ENCODE results near the gene GZMH.

GZMH gene

DNA sequence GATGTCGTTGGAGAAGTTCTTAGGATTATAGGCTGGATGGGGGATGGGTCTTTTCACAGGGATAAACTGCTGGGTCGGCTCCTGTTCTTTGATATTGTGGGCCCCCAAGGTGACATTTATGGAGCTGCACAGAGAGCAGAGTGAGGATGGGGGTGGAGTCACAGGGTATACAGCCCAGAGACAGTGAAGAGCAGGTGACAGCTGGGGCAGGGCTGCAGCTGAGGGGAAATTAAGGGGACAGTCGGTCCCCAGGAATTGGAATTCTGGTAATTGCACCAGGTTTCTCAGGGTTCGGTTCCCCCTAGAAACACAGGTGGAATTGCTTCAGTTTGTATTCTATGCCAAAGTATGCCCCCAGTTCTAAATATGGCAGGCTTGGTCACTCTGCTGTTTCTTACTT lies 22.9 kb upstream of the GZMH start:
- 96% methylated on average over 4 of the region's 4 CpGs for WGBS (ENCODE audit: insufficient coverage)
- ChIA-PET POLR2A (no interaction called here), CTCF (no interaction called here)

DNA sequence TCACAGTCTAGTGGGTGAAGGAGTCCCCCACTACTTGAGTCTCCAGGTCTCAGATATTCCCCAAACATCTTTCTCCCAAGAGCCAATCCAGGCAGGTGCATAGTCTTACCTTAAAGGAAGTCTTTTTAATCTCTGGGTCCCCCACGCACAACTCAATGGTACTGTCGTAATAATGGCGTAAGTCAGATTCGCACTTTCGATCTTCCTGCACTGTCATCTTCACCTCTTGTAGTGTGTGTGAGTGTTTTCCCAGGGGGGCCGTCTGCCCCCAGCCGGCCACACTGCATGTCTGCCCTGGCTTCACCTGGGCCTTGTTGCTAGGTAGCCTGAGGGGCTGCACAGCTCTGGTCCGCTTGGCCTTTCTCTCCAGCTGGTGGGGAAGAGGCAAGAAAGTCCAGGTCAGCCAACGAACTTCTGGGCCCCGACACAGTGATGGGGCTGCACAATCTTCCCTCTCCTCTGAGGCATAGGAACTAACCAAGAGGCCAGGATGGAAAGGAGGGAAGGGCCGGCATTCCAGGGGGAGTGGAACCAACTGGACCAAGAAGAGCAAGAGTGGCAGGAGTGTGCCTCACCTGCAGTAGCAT lies 22.4 kb upstream of the GZMH start:
- POLR2A ChIA-PET, result no interaction called here
- H3K4me1 ChIP-seq (ENCODE audit: control extremely low read depth in 1 of 4, control insufficient read depth in 4 of 4, insufficient read depth in 4 of 4, low read length in 3 of 4), result no peaks in the 10 kb centered on the region
- H3K27me3 ChIP-seq (replicated peaks in 2 of 5; ENCODE audit: control insufficient read depth in 4 of 5, insufficient read depth in 5 of 5, low read length in 4 of 5), result no peaks in the 10 kb centered on the region
- H3K36me3 ChIP-seq (ENCODE audit: control insufficient read depth in 4 of 4, insufficient read depth in 4 of 4, low read length in 3 of 4), result no peaks in the 10 kb centered on the region
- H3K9me3 ChIP-seq (ENCODE audit: control extremely low read depth in 1 of 5, control insufficient read depth in 4 of 5, insufficient read depth in 2 of 5, low read depth in 1 of 5, low read length in 4 of 5), result no peaks in the 10 kb centered on the region
- CTCF ChIA-PET, result no interaction called here
- no peak overlapping the region for H3K27ac ChIP-seq (ENCODE audit: insufficient read depth in 1 of 2, low read depth in 1 of 2, low read length in 2 of 2, poor library complexity in 1 of 2, severe bottlenecking in 2 of 2)
- 100% methylated on average over 7 of the region's 11 CpGs for WGBS (ENCODE audit: insufficient coverage)
- no peak for DNase-seq
- H3K4me3 ChIP-seq (ENCODE audit: control insufficient read depth in 1 of 7, extremely low read depth in 1 of 7, insufficient read depth in 4 of 7, low read depth in 2 of 7, low read length in 6 of 7), result no peak overlapping the region

More for the DNA sequence above, 22.9 kb upstream of the GZMH start:
- Histone ChIP-seq H3K4me1 (ENCODE audit: control extremely low read depth in 1 of 4, control insufficient read depth in 4 of 4, insufficient read depth in 4 of 4, low read length in 3 of 4) (no peaks in the 10 kb centered on the region), H3K36me3 (ENCODE audit: control insufficient read depth in 4 of 4, insufficient read depth in 4 of 4, low read length in 3 of 4) (no peaks in the 10 kb centered on the region), H3K27me3 (replicated peaks in 2 of 5; ENCODE audit: control insufficient read depth in 4 of 5, insufficient read depth in 5 of 5, low read length in 4 of 5) (no peaks in the 10 kb centered on the region), H3K4me3 (ENCODE audit: control insufficient read depth in 1 of 7, extremely low read depth in 1 of 7, insufficient read depth in 4 of 7, low read depth in 2 of 7, low read length in 6 of 7) (no peak overlapping the region), H3K27ac (ENCODE audit: insufficient read depth in 1 of 2, low read depth in 1 of 2, low read length in 2 of 2, poor library complexity in 1 of 2, severe bottlenecking in 2 of 2) (no peak overlapping the region), H3K9me3 (ENCODE audit: control extremely low read depth in 1 of 5, control insufficient read depth in 4 of 5, insufficient read depth in 2 of 5, low read depth in 1 of 5, low read length in 4 of 5) (no peaks in the 10 kb centered on the region)
- DNase-seq, result no peak

GRCh38 chr14:24630872-24631477 lies 21.5 kb upstream of the GZMH start:
- H3K9me3 ChIP-seq (ENCODE audit: control extremely low read depth in 1 of 5, control insufficient read depth in 4 of 5, insufficient read depth in 2 of 5, low read depth in 1 of 5, low read length in 4 of 5), result no peaks in the 10 kb centered on the region
- H3K4me3 ChIP-seq (ENCODE audit: control insufficient read depth in 1 of 7, extremely low read depth in 1 of 7, insufficient read depth in 4 of 7, low read depth in 2 of 7, low read length in 6 of 7), result no peak overlapping the region
- H3K36me3 ChIP-seq (ENCODE audit: control insufficient read depth in 4 of 4, insufficient read depth in 4 of 4, low read length in 3 of 4), result no peaks in the 10 kb centered on the region
- no peaks in the 10 kb centered on the region for H3K27me3 ChIP-seq (replicated peaks in 2 of 5; ENCODE audit: control insufficient read depth in 4 of 5, insufficient read depth in 5 of 5, low read length in 4 of 5)
- 98% methylated on average over 10 of the region's 10 CpGs for WGBS (ENCODE audit: insufficient coverage)
- CTCF ChIA-PET, result no interaction called here
- POLR2A ChIA-PET, result no interaction called here
- no peak for DNase-seq
- H3K4me1 ChIP-seq (ENCODE audit: control extremely low read depth in 1 of 4, control insufficient read depth in 4 of 4, insufficient read depth in 4 of 4, low read length in 3 of 4), result no peaks in the 10 kb centered on the region
- H3K27ac ChIP-seq (ENCODE audit: insufficient read depth in 1 of 2, low read depth in 1 of 2, low read length in 2 of 2, poor library complexity in 1 of 2, severe bottlenecking in 2 of 2), result no peak overlapping the region

GRCh38 chr14:24630087-24630871 lies 20.8 kb upstream of the GZMH start:
- no peak overlapping the region for H3K27ac ChIP-seq (ENCODE audit: insufficient read depth in 1 of 2, low read depth in 1 of 2, low read length in 2 of 2, poor library complexity in 1 of 2, severe bottlenecking in 2 of 2)
- peaks cover 0 to 2% (median 0%) of the 10 kb centered on the region in 5 experiments for H3K9me3 ChIP-seq (ENCODE audit: control extremely low read depth in 1 of 5, control insufficient read depth in 4 of 5, insufficient read depth in 2 of 5, low read depth in 1 of 5, low read length in 4 of 5)
- POLR2A ChIA-PET, result no interaction called here
- H3K36me3 ChIP-seq (ENCODE audit: control insufficient read depth in 4 of 4, insufficient read depth in 4 of 4, low read length in 3 of 4), result no peaks in the 10 kb centered on the region
- no peak for DNase-seq
- 100% methylated on average over 2 of the region's 3 CpGs for WGBS (ENCODE audit: insufficient coverage)
- no peak overlapping the region for H3K4me3 ChIP-seq (ENCODE audit: control insufficient read depth in 1 of 7, extremely low read depth in 1 of 7, insufficient read depth in 4 of 7, low read depth in 2 of 7, low read length in 6 of 7)
- CTCF ChIA-PET, result no interaction called here
- no peaks in the 10 kb centered on the region for H3K27me3 ChIP-seq (replicated peaks in 2 of 5; ENCODE audit: control insufficient read depth in 4 of 5, insufficient read depth in 5 of 5, low read length in 4 of 5)
- H3K4me1 ChIP-seq (ENCODE audit: control extremely low read depth in 1 of 4, control insufficient read depth in 4 of 4, insufficient read depth in 4 of 4, low read length in 3 of 4), result no peaks in the 10 kb centered on the region

DNA sequence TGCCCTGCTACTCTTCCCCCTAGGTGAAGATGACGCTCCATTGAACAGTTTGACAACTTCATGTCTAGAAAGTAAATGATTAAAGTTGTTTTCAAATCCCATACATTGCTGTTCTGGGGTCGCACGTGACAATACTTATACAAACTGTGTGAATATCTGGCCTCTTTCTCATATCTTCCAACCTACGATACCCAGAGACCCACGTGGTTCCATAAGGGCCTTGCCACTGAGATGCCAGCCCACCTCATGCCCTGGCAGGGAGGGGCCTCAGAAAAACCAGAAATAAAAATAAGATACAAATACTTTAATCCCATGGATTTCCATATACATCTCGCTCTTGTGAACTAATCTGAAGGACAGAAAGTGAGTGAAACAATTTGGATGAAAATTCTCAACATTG lies 20.0 kb upstream of the GZMH start:
- DNase-seq, result no peak
- Histone ChIP-seq H3K9me3 (ENCODE audit: control extremely low read depth in 1 of 5, control insufficient read depth in 4 of 5, insufficient read depth in 2 of 5, low read depth in 1 of 5, low read length in 4 of 5) (peaks cover 0 to 2% (median 0%) of the 10 kb centered on the region in 5 experiments), H3K4me3 (ENCODE audit: control insufficient read depth in 1 of 7, extremely low read depth in 1 of 7, insufficient read depth in 4 of 7, low read depth in 2 of 7, low read length in 6 of 7) (no peak overlapping the region), H3K36me3 (ENCODE audit: control insufficient read depth in 4 of 4, insufficient read depth in 4 of 4, low read length in 3 of 4) (no peaks in the 10 kb centered on the region), H3K27me3 (replicated peaks in 2 of 5; ENCODE audit: control insufficient read depth in 4 of 5, insufficient read depth in 5 of 5, low read length in 4 of 5) (no peaks in the 10 kb centered on the region), H3K27ac (ENCODE audit: insufficient read depth in 1 of 2, low read depth in 1 of 2, low read length in 2 of 2, poor library complexity in 1 of 2, severe bottlenecking in 2 of 2) (no peak overlapping the region), H3K4me1 (ENCODE audit: control extremely low read depth in 1 of 4, control insufficient read depth in 4 of 4, insufficient read depth in 4 of 4, low read length in 3 of 4) (no peaks in the 10 kb centered on the region)
- WGBS (ENCODE audit: insufficient coverage), result 90% methylated on average over 4 of the region's 6 CpGs
- ChIA-PET CTCF (no interaction called here), POLR2A (no interaction called here)

- WGBS (ENCODE audit: insufficient coverage), result 80% methylated on average over 1 of the region's 2 CpGs
- Histone ChIP-seq H3K36me3 (ENCODE audit: control insufficient read depth in 4 of 4, insufficient read depth in 4 of 4, low read length in 3 of 4) (no peaks in the 10 kb centered on the region), H3K27me3 (replicated peaks in 2 of 5; ENCODE audit: control insufficient read depth in 4 of 5, insufficient read depth in 5 of 5, low read length in 4 of 5) (no peaks in the 10 kb centered on the region), H3K4me3 (ENCODE audit: control insufficient read depth in 1 of 7, extremely low read depth in 1 of 7, insufficient read depth in 4 of 7, low read depth in 2 of 7, low read length in 6 of 7) (no peak overlapping the region), H3K4me1 (ENCODE audit: control extremely low read depth in 1 of 4, control insufficient read depth in 4 of 4, insufficient read depth in 4 of 4, low read length in 3 of 4) (no peaks in the 10 kb centered on the region), H3K9me3 (ENCODE audit: control extremely low read depth in 1 of 5, control insufficient read depth in 4 of 5, insufficient read depth in 2 of 5, low read depth in 1 of 5, low read length in 4 of 5) (no peaks in the 10 kb centered on the region), H3K27ac (ENCODE audit: insufficient read depth in 1 of 2, low read depth in 1 of 2, low read length in 2 of 2, poor library complexity in 1 of 2, severe bottlenecking in 2 of 2) (no peak overlapping the region)
- no peak for DNase-seq
- ChIA-PET POLR2A (no interaction called here), CTCF (interaction anchor here (0.6 to 1.2 kb wide), 3 partner anchors 10 to 519 kb away, joined by 3 to 4 read pairs (median 3); no protein-coding TSS in a partner anchor)
Observed at GRCh38 chr14:24613747-24614146, 4.3 kb upstream of the GZMH start.

- CTCF ChIA-PET, result interaction anchor here (0.6 to 1.2 kb wide), 3 partner anchors 9 to 825 kb away, joined by 3 to 4 read pairs (median 3); no protein-coding TSS in a partner anchor
- WGBS (ENCODE audit: insufficient coverage), result no CpG with 5 or more reads among the region's 1 CpG
Observed at GRCh38 chr14:24613241-24613640, 3.8 kb upstream of the GZMH start.

More at GRCh38 chr14:24613241-24613640, 3.8 kb upstream of the GZMH start:
- no peaks in the 10 kb centered on the region for H3K27me3 ChIP-seq (replicated peaks in 2 of 5; ENCODE audit: control insufficient read depth in 4 of 5, insufficient read depth in 5 of 5, low read length in 4 of 5)
- POLR2A ChIA-PET, result no interaction called here
- H3K36me3 ChIP-seq (ENCODE audit: control insufficient read depth in 4 of 4, insufficient read depth in 4 of 4, low read length in 3 of 4), result no peaks in the 10 kb centered on the region
- H3K9me3 ChIP-seq (ENCODE audit: control extremely low read depth in 1 of 5, control insufficient read depth in 4 of 5, insufficient read depth in 2 of 5, low read depth in 1 of 5, low read length in 4 of 5), result no peaks in the 10 kb centered on the region
- H3K27ac ChIP-seq (ENCODE audit: insufficient read depth in 1 of 2, low read depth in 1 of 2, low read length in 2 of 2, poor library complexity in 1 of 2, severe bottlenecking in 2 of 2), result no peak overlapping the region
- H3K4me1 ChIP-seq (ENCODE audit: control extremely low read depth in 1 of 4, control insufficient read depth in 4 of 4, insufficient read depth in 4 of 4, low read length in 3 of 4), result no peaks in the 10 kb centered on the region
- DNase-seq, result no peak
- no peak overlapping the region for H3K4me3 ChIP-seq (ENCODE audit: control insufficient read depth in 1 of 7, extremely low read depth in 1 of 7, insufficient read depth in 4 of 7, low read depth in 2 of 7, low read length in 6 of 7)

Measured in common myeloid progenitor, CD34-positive (primary cell).